DND-41 (cell line): ENCODE data around the gene KAZN.

ENCODE experiments used
- EZH2 ChIP-seq: IDR thresholded peaks from 3 replicates; pipeline ENCODE4 v1.6.1; 2012; ENCODE audit warnings: borderline replicate concordance, low read depth, mild to moderate bottlenecking, moderate library complexity, low read length, inconsistent platforms; ENCODE audit not compliant: severe bottlenecking
- TF ChIP-seq, protein P1 (sequence below): IDR thresholded peaks from 2 replicates; pipeline ENCODE4 v1.5.1; 2012; ENCODE audit warnings: borderline replicate concordance, low read length, moderate library complexity, mild to moderate bottlenecking; ENCODE audit not compliant: poor library complexity, severe bottlenecking; ENCODE audit errors: extremely low read depth

DNA sequence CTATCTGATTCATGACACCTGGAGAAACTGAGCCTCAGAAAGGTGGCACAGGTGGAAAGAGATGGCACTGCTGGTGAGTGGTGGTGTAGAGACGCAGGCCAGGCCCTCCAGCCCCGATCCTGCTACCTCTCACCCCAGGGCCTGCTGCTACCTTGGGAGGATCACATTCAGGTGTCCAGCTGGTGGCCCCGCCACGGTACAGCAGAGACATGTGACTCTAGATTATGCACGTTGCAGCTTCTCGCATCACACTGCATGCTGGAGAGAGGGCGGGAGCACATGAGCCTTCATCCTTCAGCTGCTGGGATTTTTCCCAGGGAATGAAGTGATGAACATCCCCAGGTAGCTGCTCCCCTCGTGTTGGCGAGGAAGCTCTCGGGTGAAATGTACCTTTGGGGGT, 32.9 kb downstream of the KAZN start:
- TF ChIP-seq, protein P1, sequence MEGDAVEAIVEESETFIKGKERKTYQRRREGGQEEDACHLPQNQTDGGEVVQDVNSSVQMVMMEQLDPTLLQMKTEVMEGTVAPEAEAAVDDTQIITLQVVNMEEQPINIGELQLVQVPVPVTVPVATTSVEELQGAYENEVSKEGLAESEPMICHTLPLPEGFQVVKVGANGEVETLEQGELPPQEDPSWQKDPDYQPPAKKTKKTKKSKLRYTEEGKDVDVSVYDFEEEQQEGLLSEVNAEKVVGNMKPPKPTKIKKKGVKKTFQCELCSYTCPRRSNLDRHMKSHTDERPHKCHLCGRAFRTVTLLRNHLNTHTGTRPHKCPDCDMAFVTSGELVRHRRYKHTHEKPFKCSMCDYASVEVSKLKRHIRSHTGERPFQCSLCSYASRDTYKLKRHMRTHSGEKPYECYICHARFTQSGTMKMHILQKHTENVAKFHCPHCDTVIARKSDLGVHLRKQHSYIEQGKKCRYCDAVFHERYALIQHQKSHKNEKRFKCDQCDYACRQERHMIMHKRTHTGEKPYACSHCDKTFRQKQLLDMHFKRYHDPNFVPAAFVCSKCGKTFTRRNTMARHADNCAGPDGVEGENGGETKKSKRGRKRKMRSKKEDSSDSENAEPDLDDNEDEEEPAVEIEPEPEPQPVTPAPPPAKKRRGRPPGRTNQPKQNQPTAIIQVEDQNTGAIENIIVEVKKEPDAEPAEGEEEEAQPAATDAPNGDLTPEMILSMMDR = no peak
- no peak for TF ChIP-seq EZH2
